ACHN (cell line): ENCODE measurements around the gene TMEM218.

ENCODE experiments used
- DNase-seq: peaks from one replicate; pipeline ENCODE4 v3.0.0-alpha.2; 2015
- in situ Hi-C: cut with HindIII; loops from 2 replicates; pipeline ENCODE4 v1.10.0; 2017; ENCODE audit warnings: low sequenced_read_pairs, low pct_ligation_motif_present, low pct_unique_long_range_greater_than_20kb

The TMEM218 gene

DNA sequence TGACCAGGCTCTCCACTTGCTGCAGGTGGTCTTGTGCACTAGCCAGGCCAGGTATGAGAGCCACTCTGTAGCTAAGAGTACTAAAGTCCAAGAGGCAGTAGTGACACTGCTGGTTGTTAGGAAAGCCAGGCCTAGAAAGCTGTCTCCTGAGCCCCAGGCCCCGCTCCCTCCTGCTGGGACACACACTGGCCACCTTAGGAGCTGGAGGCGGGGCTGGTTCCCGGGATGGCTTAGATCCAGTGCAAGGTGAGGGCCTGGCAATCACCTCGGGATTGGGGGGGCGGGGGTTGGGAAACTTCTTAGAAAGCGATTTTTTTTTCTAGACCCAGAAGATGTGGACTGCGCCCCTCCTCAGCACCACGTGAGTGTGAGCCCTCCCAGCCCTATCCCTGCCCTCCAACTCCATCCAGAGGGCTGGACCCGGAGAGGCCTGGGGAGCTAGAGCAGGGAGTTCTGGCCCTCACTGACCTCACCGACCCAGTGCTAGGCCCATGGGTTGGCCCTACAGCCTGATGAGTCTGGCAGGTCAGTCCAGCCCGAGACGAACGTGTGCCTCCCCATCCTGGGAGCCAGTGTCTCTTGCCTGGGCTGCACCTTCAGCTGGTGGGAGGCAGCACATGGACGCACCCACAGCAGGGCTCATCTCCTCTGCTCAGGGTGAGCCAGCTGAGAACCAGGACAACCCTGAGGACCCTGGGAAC is 30.2 kb downstream of the TMEM218 start:
- DNase-seq = no peak
- in situ Hi-C loops = no loop called here

- in situ Hi-C loops = no loop called here
- DNase-seq = no peak
Measured at GRCh38 chr11:125080531-125080911, 30.9 kb downstream of the TMEM218 start.

DNA sequence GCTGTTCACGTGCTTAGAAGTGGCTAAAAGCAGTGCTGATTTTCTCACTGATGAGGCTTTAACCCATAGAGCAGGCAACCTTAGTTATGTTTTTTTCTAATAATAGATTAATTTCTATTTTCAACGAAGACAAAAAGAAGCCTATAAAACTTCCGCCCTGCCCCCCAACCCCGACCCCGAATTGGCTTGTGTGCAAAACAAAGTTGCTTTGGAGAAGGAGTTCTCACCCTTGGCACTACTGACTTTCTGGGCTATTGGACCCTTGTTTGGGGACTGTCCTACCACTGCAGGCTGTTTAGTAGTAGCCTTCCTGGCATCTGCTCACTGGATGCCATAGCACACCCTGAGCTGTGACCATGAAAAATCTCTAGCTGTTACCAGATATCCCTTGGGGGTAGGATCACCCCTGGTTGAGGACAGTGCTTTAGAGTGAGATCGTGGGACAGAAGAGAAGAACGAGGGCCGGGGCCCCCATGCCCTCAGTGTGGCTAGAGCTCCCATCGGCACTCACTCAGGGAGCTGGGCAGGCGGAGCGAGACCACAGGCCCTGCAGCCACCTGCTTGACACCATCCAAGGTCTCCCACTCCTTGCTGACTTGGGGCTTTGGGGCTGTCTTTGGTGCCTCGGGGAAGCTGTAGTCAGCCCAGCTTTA is 31.4 kb downstream of the TMEM218 start:
- no peak for DNase-seq
- in situ Hi-C loops = no loop called here

GRCh38 chr11:125079151-125079877 is 32.1 kb downstream of the TMEM218 start:
- in situ Hi-C loops = no loop called here
- no peak for DNase-seq

GRCh38 chr11:125078516-125079140 is 32.8 kb downstream of the TMEM218 start:
- DNase-seq = no peak
- in situ Hi-C loops = no loop called here

DNA sequence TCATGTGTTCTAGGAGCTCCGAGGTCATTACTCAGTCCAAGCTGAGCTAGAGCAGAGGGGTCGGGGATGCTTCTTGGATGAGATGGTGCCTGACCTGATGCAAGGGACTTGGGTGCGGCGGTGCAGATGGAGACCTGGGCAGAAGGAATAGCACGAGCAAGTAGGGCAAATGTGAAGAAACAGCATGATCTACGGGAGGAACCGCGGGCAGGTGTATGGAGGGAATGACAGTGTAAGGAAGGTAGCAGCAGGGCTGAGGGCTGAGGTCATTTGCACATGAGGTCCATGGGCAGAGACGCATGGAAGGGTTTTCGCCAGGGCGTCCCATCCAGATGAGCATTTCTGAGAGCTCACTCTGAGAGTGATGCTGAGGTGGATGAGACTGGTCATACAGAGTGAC is 33.4 kb downstream of the TMEM218 start:
- in situ Hi-C loops = no loop called here
- DNase-seq = no peak

- no peak for DNase-seq
- in situ Hi-C loops = no loop called here
Measured at GRCh38 chr11:125076378-125076945, 35.0 kb downstream of the TMEM218 start.

DNA sequence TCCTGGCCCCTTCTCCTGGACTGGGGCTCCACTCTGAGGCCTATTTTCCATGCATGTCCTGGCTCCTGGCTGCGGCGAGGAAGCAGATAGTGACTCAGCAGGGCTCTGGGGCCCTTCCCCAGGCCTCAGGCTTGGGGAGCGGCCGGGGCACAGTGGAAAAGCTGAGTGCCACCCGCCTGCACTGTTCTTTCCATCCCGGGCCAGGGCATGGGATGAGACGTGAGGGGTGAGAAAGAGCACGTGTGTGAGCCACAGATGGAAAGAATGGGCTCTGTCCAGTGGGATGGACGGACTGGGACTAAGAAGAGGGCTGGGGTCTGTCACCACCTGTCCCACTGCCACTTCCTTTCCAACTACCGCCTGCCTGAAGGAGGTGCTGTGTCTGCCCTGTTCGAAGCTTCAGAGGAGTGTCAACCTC is 35.5 kb downstream of the TMEM218 start:
- in situ Hi-C loops = no loop called here
- no peak for DNase-seq

- in situ Hi-C loops = no loop called here
- DNase-seq = no peak
Measured at GRCh38 chr11:125075242-125075625, 36.2 kb downstream of the TMEM218 start.

DNA sequence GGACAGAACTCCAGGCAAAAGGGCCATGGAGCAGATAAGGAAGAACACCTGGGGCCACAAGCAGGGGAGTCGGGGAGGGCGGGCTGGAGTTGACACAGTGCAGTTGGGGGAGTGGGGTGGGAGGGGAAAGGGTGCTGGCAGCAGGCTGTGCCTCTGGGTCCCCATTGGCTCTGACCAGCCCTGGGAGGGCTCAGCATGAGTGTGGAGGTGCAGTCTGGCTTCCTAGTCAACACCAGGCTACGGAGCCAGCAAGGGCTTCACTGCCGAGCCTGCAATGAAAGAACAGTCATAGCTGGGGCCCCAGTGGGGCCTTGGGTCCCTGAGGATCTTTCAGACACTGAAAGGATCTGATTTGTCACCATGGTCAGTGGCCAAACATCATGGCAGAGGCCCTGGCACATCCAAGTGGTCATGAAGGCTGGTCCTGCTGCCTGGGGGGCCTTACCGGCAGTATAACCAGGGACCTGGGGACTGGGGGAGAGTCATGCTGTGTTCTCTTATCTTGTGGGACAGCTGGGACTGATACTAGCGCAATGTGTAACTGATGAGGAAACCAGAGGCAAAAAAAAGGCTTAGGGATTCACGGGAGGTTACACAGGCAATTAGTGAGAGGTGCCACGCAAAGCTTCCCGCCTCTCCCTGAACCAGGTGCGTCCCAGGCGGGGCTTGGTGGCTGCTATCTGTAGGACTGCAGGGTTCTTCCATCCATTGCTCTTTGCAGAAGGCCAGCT is 36.8 kb downstream of the TMEM218 start:
- DNase-seq = no peak
- in situ Hi-C loops = no loop called here

DNA sequence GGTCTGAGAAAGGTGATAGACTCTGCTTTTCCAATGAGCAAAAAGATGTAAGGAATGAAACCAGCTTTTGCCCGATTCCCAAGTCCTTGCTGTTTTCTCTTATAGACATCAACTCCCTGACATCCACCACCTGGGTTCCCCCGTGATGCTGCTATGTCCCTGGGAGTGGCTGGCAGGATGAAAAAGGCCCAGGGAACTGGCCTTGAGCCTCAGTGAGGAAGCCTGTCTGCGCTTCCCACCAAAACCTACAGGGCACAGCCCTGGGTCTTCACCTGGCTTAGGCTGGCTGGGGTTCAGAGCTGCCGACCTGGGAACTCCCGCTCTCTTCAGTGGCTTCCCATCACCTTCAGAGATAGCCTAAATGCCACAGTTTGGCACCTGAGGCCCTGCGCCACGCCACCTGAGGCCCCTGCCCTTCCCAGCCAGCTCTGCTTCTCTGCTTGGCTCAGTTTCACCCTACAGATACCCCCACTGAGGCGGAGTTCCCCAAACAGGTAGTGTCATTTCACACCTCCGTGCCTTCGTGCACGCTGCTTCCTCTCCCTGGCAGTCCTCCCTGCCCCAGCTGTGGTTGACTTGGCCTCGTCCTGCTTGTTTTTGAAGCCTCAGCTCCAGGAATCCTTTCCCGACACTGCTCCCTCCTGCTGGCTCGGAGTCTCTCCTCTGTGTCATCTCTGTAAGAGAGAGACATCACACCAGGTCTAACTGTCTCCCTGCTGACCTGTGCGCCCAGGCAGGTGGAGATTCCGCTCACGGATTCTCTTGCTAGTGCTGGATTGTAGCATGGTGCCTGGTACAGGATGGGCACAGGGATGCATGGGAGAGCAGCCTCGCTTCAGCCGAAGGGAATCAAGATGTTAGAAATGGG is 37.6 kb downstream of the TMEM218 start:
- in situ Hi-C loops = no loop called here
- DNase-seq = no peak

GRCh38 chr11:125072961-125073590 is 38.4 kb downstream of the TMEM218 start:
- no peak for DNase-seq
- in situ Hi-C loops = no loop called here

GRCh38 chr11:125072218-125072960 is 39.0 kb downstream of the TMEM218 start:
- in situ Hi-C loops = no loop called here
- DNase-seq = no peak

- DNase-seq = no peak
- in situ Hi-C loops = no loop called here
Measured at GRCh38 chr11:125071846-125072217, 39.6 kb downstream of the TMEM218 start.

DNA sequence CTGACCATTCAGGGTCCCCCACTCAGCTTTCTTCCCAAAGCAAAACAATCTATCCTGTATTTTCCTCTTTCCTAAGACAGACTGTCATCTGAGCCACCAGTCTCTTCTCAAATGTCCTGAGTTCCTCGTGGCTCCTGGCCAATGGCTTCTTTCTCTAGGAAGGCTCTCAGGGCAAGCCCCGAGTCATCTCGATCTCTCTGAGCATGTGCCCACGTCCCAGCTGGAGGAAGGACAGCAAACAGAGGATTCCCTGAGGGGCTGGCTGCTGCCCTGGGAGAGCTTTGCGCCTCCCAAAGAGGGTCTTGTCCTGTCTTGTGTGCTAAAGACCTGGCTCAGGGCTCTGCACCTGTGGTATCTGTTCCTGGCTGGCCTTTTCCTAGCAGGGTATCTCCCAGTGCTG is 40.0 kb downstream of the TMEM218 start:
- DNase-seq = no peak
- in situ Hi-C loops = no loop called here

- DNase-seq = no peak
- in situ Hi-C loops = no loop called here
Measured at GRCh38 chr11:125070699-125071254, 40.6 kb downstream of the TMEM218 start.
